Umbilical cord (tissue), 2 donors: ENCODE measurements around the gene LYPD1. TPM values are rescaled to one million over a fixed set of nuclear protein-coding genes. Genes with fewer than 3 reads are reported as not detected.
"Not testable (repeated sequence)": the region's sequence is repeated elsewhere in the genome, so short reads cannot be mapped to it uniquely, and the experiment has no call there.

ENCODE experiments used
- DNase-seq: peaks from one replicate; pipeline ENCODE4 v3.0.0-alpha.2; 2015; ENCODE audit warnings: low spot score
- total RNA-seq: library from RNA; depleted of rRNA; stranded (reverse); fragments of >200 nt; gene quantifications from one replicate; pipeline ENCODE4 v1.2.3, GENCODE V29; 2014; ENCODE audit warnings: low replicate concordance; ENCODE audit not compliant: insufficient read depth

Gene LYPD1, protein sequence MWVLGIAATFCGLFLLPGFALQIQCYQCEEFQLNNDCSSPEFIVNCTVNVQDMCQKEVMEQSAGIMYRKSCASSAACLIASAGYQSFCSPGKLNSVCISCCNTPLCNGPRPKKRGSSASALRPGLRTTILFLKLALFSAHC
- total RNA-seq: 0.72 TPM

DNA sequence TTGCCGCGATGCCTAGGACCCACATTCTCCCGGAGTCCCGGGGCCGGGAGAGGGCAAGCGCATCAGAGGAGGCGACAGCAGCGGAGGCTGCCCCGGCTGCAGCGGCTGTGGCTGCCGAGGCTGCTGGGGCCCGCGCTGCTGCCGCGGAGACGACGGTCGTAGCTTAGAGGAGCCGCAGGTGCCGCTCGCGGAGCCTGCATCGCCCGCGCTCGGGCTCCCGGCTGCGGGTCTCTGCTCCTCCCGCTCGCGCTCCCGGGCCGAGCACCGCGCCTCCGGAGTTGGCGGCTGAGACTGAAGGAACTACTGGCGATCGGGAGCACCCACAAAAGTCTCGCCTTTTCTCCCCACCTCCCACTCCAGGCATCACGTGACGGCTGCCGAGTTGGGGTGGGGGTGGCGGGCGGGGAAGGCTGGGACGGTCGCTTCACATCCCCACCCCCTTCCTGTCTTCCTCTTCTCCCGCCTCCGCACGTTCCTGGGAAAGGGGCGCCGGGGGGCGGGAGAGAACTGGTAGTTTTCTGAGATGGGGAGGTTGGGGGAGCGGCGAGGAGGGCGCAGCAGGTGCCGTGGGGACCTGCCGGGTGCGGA is at the start of gene LYPD1:
LYPD1 (minus strand) TSS at position 298 of the 588 bp plus-strand sequence; CDS start at position 25, 273 bp downstream.
- no peak for DNase-seq

DNA sequence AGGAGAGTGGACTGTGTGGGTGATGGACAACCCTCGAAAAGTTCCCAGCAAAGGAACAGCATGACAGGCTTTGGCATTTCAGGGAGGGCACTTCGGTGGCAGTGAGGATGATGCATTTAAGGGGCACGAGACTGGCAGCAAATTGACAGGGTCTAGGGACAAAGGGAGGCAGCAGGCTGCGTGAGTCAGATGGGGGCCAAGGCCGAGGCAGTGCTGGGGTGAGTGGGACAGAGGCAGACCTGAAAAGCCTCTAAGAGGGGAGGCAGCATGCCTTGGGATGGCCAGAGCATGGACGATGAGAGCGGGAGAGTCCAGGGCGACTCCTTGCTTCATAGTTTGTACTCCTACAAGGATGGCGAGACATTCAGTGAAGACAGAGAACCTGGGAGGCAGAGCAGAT is 49.5 kb upstream of the LYPD1 start:
- DNase-seq: no peak

DNA sequence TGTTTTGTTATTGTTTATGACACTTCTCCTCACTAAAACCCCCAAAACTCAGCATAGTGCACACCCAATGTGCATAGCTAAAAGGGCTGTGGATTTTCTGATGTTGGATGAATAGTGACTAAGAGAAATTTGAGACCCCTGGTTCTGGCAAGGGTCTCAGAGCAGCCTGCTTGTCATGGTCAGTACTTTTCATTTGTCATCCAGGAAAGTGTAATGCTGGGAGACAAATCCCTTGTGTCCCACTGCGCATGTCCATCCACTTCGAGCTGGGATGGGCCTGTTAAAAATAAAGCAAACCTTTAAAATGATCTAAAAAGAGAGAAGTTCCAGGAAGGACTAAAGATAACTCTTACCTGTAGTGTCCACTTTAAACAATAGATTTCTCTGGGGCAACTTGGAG is 46.9 kb upstream of the LYPD1 start:
- DNase-seq: no peak

DNA sequence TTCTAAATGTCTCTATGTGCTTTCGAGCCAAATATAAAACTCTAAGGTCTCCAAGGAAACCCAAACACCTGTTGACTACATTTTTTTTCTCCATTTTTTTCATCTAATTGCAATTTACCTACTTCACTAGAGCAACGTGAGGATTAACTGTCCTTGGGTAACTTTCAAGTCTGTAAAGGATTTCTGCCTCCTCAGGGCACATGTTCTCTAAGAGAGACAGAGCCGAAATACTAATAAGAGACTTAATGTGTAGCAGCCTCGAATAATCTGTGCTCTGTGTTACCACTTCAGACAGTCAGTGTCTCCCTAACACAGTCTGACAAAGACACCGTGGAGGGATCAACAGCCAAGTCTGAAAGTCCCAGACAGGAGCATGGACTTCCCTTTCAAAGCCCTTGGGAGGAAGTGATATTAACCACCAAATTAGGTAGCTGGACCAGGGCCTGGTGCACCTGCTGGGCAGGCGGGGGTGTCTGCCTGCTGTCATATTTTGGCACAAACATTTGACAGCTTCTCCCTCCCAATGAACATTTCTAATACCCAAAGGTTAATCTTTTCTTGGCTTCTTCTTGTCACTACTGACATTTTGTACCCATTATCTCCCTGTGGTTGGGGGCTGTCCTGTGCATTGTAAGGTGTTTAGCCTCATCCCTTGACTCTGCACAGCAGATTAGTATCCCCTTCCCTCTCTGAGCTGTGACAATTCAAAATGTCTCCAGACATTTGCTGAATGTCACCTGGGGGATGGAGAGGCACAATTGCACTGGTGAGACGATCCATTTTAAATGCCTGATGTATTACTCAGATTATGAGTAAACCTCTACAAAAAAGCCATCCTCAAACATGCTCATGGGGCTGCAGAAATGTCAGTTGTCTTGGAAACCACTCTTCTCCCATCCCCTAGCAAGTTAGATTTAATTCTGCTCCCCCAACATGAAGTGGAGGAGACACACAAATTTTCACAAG is 45.7 kb upstream of the LYPD1 start:
- no peak for DNase-seq

GRCh38 chr2:132703396-132703795 is 33.4 kb upstream of the LYPD1 start:
- DNase-seq: no peak

DNA sequence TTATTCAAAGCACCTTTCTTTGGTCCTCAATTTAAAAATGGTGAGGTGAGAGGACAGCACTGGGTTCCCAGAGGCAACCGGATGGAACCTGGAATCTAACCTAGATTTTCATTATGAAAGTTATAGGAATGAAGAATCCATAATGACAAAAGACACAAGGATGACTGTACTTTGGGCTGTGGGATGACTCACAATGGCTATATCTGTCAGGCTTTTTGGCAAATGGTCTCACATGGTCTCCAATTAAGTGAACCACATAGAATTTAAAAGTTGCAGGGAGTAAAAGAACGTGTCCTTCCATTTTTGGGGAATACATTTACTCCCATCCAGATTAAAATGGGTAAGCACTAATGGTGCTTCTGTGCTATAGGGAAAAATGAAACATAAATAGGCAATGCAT is 31.8 kb upstream of the LYPD1 start:
- DNase-seq: no peak

- not testable (repeated sequence) for DNase-seq
Observed at GRCh38 chr2:132699802-132700201, 29.8 kb upstream of the LYPD1 start.

- not testable (repeated sequence) for DNase-seq
Observed at GRCh38 chr2:132698347-132698746, 28.3 kb upstream of the LYPD1 start.

- no peak for DNase-seq
Observed at GRCh38 chr2:132697556-132698205, 27.7 kb upstream of the LYPD1 start.

GRCh38 chr2:132692816-132693215 is 22.8 kb upstream of the LYPD1 start:
- DNase-seq: no peak

DNA sequence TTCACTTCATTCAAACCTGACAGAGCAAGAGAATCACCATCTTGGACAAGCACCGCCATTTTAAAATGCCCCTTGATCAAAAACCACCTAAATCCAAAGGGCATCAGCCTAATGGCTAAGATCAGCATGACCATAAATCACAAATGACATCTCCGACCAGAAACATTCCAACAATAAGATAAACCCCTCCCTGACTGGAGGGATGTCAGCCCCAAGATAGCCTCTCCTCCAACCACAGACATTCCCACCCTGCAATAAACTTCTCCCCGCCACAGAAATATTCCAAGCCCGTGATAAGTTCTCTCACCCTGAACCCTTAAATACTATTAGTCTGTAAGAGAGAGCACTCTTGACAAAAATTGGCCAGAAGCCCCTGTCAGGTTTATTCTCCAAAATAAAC is 21.6 kb upstream of the LYPD1 start:
- DNase-seq: no peak

- DNase-seq: no peak
Observed at GRCh38 chr2:132690664-132691303, 20.8 kb upstream of the LYPD1 start.

GRCh38 chr2:132681766-132682165 is 11.8 kb upstream of the LYPD1 start:
- DNase-seq: no peak

DNA sequence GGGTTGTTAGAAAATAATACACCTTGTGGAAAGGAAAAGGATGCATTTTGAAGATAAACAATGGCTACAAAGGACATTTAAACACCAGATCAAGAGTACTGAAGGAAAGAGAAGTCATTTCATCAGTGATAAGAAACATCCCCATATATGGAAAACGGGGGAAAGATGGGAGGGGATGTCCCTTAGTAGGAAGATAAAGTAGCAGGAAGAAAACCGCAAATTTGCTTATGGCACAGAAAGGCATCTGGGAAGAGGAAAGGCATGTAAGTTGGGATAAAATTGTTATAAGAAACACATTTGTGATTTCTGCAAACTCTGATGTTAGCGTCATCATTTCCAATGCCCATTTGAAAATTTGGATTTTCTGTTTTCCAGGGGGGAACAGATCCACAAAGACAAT is 10.5 kb upstream of the LYPD1 start:
- no peak for DNase-seq

- DNase-seq: no peak
Observed at GRCh38 chr2:132678483-132678882, 8.5 kb upstream of the LYPD1 start.

GRCh38 chr2:132677661-132678060 is 7.7 kb upstream of the LYPD1 start:
- DNase-seq: no peak

DNA sequence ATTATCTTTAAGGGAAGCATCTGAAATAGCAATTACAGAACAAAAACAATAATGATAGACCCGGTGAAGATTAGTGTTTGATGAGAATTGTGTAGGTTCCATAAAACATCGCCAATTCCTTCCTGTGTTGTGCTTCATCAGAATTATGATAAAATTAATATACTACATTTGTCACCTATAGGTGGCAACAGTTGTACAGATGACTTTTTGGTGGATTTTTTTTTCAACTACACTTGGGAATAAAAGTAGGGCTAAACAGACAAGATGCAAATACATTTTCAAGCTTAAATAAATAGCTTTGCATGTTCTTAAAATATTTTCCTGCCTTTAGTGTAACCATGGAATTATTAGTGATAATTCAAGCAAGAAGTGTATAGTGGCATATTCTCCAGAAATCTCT is 7.0 kb upstream of the LYPD1 start:
- DNase-seq: no peak

DNA sequence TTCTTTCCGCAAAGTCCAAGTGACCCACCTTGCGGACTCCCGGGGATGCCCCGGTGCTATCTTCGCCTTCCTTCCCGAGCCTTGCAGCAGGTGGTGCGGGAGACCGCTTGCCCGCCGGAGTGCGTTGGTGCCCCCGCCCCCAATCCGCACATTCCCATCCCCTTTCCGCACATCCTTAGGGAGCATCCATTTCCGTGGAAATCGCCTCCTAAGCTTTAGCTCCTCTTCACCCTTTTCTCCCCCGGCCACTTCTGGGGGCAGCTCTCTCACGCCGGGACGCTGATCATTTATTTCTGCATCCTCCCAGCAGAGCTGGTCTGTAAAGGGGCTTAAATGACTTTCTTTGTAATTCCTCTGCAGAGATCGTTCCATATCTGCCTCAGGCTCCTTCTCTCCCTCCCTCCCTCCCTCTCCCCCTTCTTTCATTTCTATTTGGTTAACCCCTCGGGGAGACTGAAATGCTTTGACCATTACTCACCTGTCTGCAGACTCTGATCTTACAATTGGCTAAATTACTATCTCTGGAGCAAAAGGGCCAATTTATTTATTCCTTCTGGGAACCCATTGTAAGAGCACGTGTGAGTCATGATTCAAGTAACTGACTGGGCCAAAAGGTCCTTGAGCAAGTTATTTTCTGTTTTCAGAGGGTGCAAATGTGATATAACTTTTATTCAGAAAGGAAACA is 1.3 kb upstream of the LYPD1 start:
- DNase-seq: no peak

DNA sequence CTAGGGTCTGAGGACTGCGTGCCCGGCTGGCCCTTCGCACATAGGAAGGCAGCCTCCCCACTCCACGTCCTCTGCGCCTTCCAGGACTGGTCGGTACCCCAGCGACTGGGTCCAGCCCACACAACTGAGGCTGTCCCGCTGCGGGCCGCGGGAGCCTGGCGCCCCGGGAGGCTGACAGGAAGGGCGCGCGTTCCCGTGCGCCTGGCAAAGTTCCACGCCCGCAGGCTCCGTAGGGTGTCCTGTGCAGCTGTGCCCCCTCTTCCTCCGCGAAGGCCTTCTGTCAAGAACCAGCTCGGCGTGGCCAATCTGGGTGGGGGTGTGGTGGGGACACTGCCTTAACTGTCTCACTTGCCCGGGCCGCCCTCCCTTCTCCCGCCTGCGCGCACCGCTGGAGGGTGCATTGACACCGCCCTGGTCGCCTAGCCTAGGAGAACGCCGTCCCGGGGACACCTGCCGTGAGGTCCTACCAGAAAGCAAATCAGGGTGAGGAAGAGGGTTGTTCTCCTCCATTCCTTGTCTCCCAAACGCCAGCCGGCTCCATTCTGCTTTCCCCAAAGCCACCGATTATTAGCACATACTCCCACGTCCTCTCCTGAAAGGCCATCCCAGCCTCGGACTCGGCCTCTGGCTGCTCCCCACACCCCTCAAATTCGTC is 618 bp upstream of the LYPD1 start:
- no peak for DNase-seq
